Measurements from ENCODE around the gene ZBTB39. TPM values are rescaled to one million over a fixed set of nuclear protein-coding genes. Genes with fewer than 3 reads are reported as not detected.
"Not testable (repeated sequence)": the region's sequence is repeated elsewhere in the genome, so short reads cannot be mapped to it uniquely, and the experiment has no call there.

ZBTB39 gene
- total RNA-seq, 3 donors from 2014 or later = 3.5 to 8.6 (median 4.6) TPM

GRCh38 chr12:56987011-56987410 lies 19.3 kb downstream of the ZBTB39 start:
- no peaks in the 10 kb centered on the region for H3K36me3 ChIP-seq (ENCODE audit: low read depth)
- no peaks in the 10 kb centered on the region for H3K4me1 ChIP-seq (ENCODE audit: low read depth)
- no peak for TF ChIP-seq CTCF (IDR thresholded peaks at IDR 0.05)
- ATAC-seq (no peak), DNase-seq (no peak)
- intact Hi-C loops (cut with DNase I, micrococcal nuclease) = loop anchor here (2.0 kb wide), 2 partner anchors 228 to 230 kb away; no protein-coding TSS in a partner anchor
- H3K9me3 ChIP-seq = no peaks in the 10 kb centered on the region
- H3K4me3 ChIP-seq = no peak overlapping the region

GRCh38 chr12:56985714-56986113 lies 20.6 kb downstream of the ZBTB39 start:
- not testable (repeated sequence) for H3K36me3 ChIP-seq (ENCODE audit: low read depth); H3K4me3 ChIP-seq; DNase-seq; H3K4me1 ChIP-seq (ENCODE audit: low read depth); H3K9me3 ChIP-seq
- ATAC-seq = peak; percentile 89
- intact Hi-C loops (cut with DNase I, micrococcal nuclease) = loop anchor here (2.0 kb wide), 2 partner anchors 227 to 229 kb away; no protein-coding TSS in a partner anchor

- ATAC-seq = no peak
- intact Hi-C loops (cut with DNase I, micrococcal nuclease) = no loop called here
- H3K36me3 ChIP-seq (ENCODE audit: low read depth) = no peaks in the 10 kb centered on the region
- no peak overlapping the region for H3K4me3 ChIP-seq
- H3K9me3 ChIP-seq = no peaks in the 10 kb centered on the region
- no peaks in the 10 kb centered on the region for H3K4me1 ChIP-seq (ENCODE audit: low read depth)
- no peak for TF ChIP-seq CTCF (IDR thresholded peaks at IDR 0.05)
- DNase-seq = no peak
Measured at GRCh38 chr12:56983386-56983785, 23.0 kb downstream of the ZBTB39 start.

GRCh38 chr12:56982578-56983236 lies 23.6 kb downstream of the ZBTB39 start:
- H3K36me3 ChIP-seq (ENCODE audit: low read depth); H3K9me3 ChIP-seq; ATAC-seq; DNase-seq; H3K4me3 ChIP-seq; H3K4me1 ChIP-seq (ENCODE audit: low read depth); intact Hi-C loops (cut with DNase I, micrococcal nuclease): not testable (repeated sequence)

GRCh38 chr12:56980941-56981530 lies 25.3 kb downstream of the ZBTB39 start:
- H3K9me3 ChIP-seq = no peaks in the 10 kb centered on the region
- ATAC-seq = no peak
- no peak for DNase-seq
- H3K4me3 ChIP-seq = no peak overlapping the region
- intact Hi-C loops (cut with DNase I, micrococcal nuclease) = no loop called here
- no peak for TF ChIP-seq CTCF (IDR thresholded peaks at IDR 0.05)
- H3K36me3 ChIP-seq (ENCODE audit: low read depth) = no peaks in the 10 kb centered on the region
- H3K4me1 ChIP-seq (ENCODE audit: low read depth) = no peaks in the 10 kb centered on the region

- no peak for DNase-seq
- intact Hi-C loops (cut with DNase I, micrococcal nuclease) = no loop called here
- H3K9me3 ChIP-seq = no peaks in the 10 kb centered on the region
- no peak overlapping the region for H3K4me3 ChIP-seq
- no peaks in the 10 kb centered on the region for H3K36me3 ChIP-seq (ENCODE audit: low read depth)
- ATAC-seq = no peak
- no peaks in the 10 kb centered on the region for H3K4me1 ChIP-seq (ENCODE audit: low read depth)
- TF ChIP-seq CTCF (IDR thresholded peaks at IDR 0.05) = no peak
Measured at GRCh38 chr12:56980268-56980667, 26.1 kb downstream of the ZBTB39 start.

Data from mucosa of descending colon (tissue), 3 donors.